OCI-LY3 (cell line): Measurements from ENCODE around the gene TRIM14.

Source experiments
- H2AFZ ChIP-seq: fragments of 200-600, 300-600 bp; shearing (Covaris generic); 2 replicates; pipeline ENCODE4 v1.6.0; 2014; ENCODE audit warnings: antibody characterized with exemption, low read depth, low read length
- H3K27ac ChIP-seq: fragments of 200-600, 300-600 bp; sonication (generic); 2 replicates; pipeline ENCODE4 v1.5.1; 2014; ENCODE audit warnings: mild to moderate bottlenecking, low read length, moderate library complexity, mixed read lengths
- H3K27me3 ChIP-seq: fragments of 200-600, 300-600 bp; sonication (generic); 2 replicates; pipeline ENCODE4 v1.6.1; 2014; ENCODE audit warnings: low read depth, low read length, mixed read lengths
- H3K36me3 ChIP-seq: fragments of 200-600, 300-600 bp; sonication (generic); replicated peaks from 2 replicates; pipeline ENCODE3; 2014; ENCODE audit warnings: low read depth, low read length, mixed read lengths
- H3K4me1 ChIP-seq: fragments of 300-600, 200-600 bp; sonication (generic); 2 replicates; pipeline ENCODE4 v1.6.1; 2014; ENCODE audit warnings: low read length, mixed read lengths
- H3K4me2 ChIP-seq: fragments of 200-600, 300-600 bp; sonication (generic); 2 replicates; pipeline ENCODE4 v1.6.1; 2014; ENCODE audit warnings: low read length, mixed read lengths
- H3K4me3 ChIP-seq: fragments of 300-600, 200-600 bp; sonication (generic); 2 replicates; pipeline ENCODE4 v1.5.1; 2014; ENCODE audit warnings: antibody characterized with exemption, mild to moderate bottlenecking, low read length, moderate library complexity
- H3K79me2 ChIP-seq: fragments of 300-600, 200-600 bp; shearing (Covaris generic); 2 replicates; pipeline ENCODE4 v1.6.1; 2014; ENCODE audit warnings: mild to moderate bottlenecking, low read length, mixed read lengths
- H3K9ac ChIP-seq: fragments of 300-600, 200-600 bp; shearing (Covaris generic); 2 replicates; pipeline ENCODE4 v1.6.0; 2014; ENCODE audit warnings: mild to moderate bottlenecking, low read length, moderate library complexity
- H3K9me3 ChIP-seq: fragments of 200-600, 300-600 bp; shearing (Covaris generic); 2 replicates; pipeline ENCODE4 v1.6.1; 2014; ENCODE audit warnings: low read length, mixed read lengths; ENCODE audit not compliant: insufficient read depth
- H4K20me1 ChIP-seq: fragments of 200-600, 300-600 bp; sonication (generic); 2 replicates; pipeline ENCODE4 v1.6.1; 2016; ENCODE audit warnings: low read length, mixed read lengths; ENCODE audit not compliant: insufficient read depth
- CTCF ChIP-seq: fragments of 200-600, 300-600 bp; sonication (generic); IDR thresholded peaks from 2 replicates; pipeline ENCODE4 v1.5.1; 2014; ENCODE audit warnings: antibody characterized with exemption, low read length, low read depth
- EZH2phosphoT487 ChIP-seq: fragments of 200-600 bp; shearing (Covaris generic); IDR thresholded peaks from 2 replicates; pipeline ENCODE4 v1.6.1; 2018; ENCODE audit warnings: antibody characterized with exemption, mixed run types, low read depth

The TRIM14 gene

GRCh38 chr9:98142182-98142907, 23.3 kb upstream of the TRIM14 start:
- Histone ChIP-seq H3K9ac (no peak overlapping the region), H3K9me3 (no peaks in the 10 kb centered on the region), H3K27me3 (no peaks in the 10 kb centered on the region), H3K27ac (no peak overlapping the region), H3K4me1 (peaks cover 20% of the 10 kb centered on the region), H3K79me2 (no peaks in the 10 kb centered on the region), H3K4me3 (no peak overlapping the region), H4K20me1 (no peaks in the 10 kb centered on the region), H2AFZ (no peak overlapping the region), H3K36me3 (no peaks in the 10 kb centered on the region), H3K4me2 (no peak overlapping the region)
- no peak for TF ChIP-seq CTCF
- no peak for TF ChIP-seq EZH2phosphoT487

- H4K20me1 ChIP-seq = no peaks in the 10 kb centered on the region
- H2AFZ ChIP-seq = no peak overlapping the region
- no peaks in the 10 kb centered on the region for H3K9me3 ChIP-seq
- H3K9ac ChIP-seq = no peak overlapping the region
- H3K4me2 ChIP-seq = no peak overlapping the region
- no peak overlapping the region for H3K27ac ChIP-seq
- H3K36me3 ChIP-seq = no peaks in the 10 kb centered on the region
- TF ChIP-seq EZH2phosphoT487 = no peak
- no peak for TF ChIP-seq CTCF
- H3K4me1 ChIP-seq = peaks cover 5% of the 10 kb centered on the region; the same call in 1 of the 2 replicates
- H3K4me3 ChIP-seq = no peak overlapping the region
- H3K79me2 ChIP-seq = no peaks in the 10 kb centered on the region
- no peaks in the 10 kb centered on the region for H3K27me3 ChIP-seq
These were observed 21.5 kb upstream of the TRIM14 start for GRCh38 chr9:98140503-98140902.

GRCh38 chr9:98136489-98136888, 17.5 kb upstream of the TRIM14 start:
- Histone ChIP-seq H3K9ac (no peak overlapping the region), H3K27me3 (no peaks in the 10 kb centered on the region)

GRCh38 chr9:98135938-98136337, 16.9 kb upstream of the TRIM14 start:
- no peak overlapping the region for H2AFZ ChIP-seq
- H3K27me3 ChIP-seq = no peaks in the 10 kb centered on the region
- no peaks in the 10 kb centered on the region for H4K20me1 ChIP-seq
- no peak for TF ChIP-seq EZH2phosphoT487
- no peak for TF ChIP-seq CTCF
- no peak overlapping the region for H3K4me2 ChIP-seq
- H3K4me3 ChIP-seq = no peak overlapping the region
- H3K27ac ChIP-seq = no peak overlapping the region
- H3K9ac ChIP-seq = no peak overlapping the region
- H3K79me2 ChIP-seq = no peaks in the 10 kb centered on the region
- no peaks in the 10 kb centered on the region for H3K36me3 ChIP-seq
- H3K4me1 ChIP-seq = peaks cover 13% of the 10 kb centered on the region
- H3K9me3 ChIP-seq = no peaks in the 10 kb centered on the region

More at GRCh38 chr9:98136489-98136888, 17.5 kb upstream of the TRIM14 start:
- Histone ChIP-seq H3K9me3 (no peaks in the 10 kb centered on the region), H3K4me3 (no peak overlapping the region), H3K27ac (no peak overlapping the region), H3K4me2 (no peak overlapping the region), H3K36me3 (no peaks in the 10 kb centered on the region), H3K4me1 (peaks cover 13% of the 10 kb centered on the region), H3K79me2 (no peaks in the 10 kb centered on the region), H2AFZ (no peak overlapping the region), H4K20me1 (no peaks in the 10 kb centered on the region)
- TF ChIP-seq EZH2phosphoT487 (no peak), CTCF (no peak)
